ENCODE data around the gene RNF4. TPM values are rescaled to one million over a fixed set of nuclear protein-coding genes. Genes with fewer than 3 reads are reported as not detected.
A peak's percentile ranks its signal among the peaks of the same experiment; 100 is the strongest.
"Not testable (repeated sequence)": the region's sequence is repeated elsewhere in the genome, so short reads cannot be mapped to it uniquely, and the experiment has no call there.

Gene RNF4
- total RNA-seq, 1 donor from 2014 or later, result 63.8 TPM

DNA sequence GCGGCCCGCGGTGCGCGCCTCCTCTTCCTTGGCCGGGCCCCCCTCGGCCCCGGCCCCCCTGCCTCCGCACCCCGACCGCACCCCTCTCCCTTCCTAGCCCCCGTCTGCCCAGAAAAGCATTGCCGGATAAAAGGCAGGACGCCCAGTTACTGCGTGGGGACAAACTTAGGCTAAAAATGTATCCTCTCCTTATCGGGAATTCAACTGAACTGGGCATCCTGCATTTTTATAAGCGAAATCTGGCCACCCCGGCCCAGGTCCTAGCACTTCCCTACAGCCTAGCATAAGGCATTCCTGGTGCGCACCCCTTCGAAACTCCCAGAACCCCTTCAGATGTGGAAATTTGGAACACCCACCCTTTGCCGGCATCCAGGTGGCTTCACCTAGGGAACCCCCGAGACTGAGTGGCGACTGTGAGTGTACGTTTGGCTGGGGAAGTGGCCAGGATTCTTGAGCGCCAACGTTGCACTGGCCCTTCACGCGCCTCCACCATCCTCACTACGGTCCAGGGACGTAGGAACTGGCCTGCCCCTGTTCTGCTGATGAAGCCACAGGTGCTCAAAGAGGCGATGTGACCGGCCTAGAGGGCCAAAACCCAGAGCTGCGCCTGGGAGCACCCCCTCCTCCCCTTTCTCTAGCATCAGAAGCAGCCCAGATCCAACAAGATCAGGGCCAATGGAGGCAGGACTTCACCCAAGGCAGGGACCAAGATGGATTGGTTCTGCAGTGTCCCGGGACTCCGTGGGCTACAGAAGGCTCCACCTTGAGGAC lies 5.7 kb upstream of the RNF4 start:
- H3K27me3 Mint-ChIP-seq (ENCODE audit: low read depth), result peaks cover 5% of the 10 kb centered on the region
- H3K4me1 Mint-ChIP-seq, result peaks cover 16% of the 10 kb centered on the region
- H3K4me3 Mint-ChIP-seq, result peak overlapping the region; percentile 62
- TF ChIP-seq, protein P1, sequence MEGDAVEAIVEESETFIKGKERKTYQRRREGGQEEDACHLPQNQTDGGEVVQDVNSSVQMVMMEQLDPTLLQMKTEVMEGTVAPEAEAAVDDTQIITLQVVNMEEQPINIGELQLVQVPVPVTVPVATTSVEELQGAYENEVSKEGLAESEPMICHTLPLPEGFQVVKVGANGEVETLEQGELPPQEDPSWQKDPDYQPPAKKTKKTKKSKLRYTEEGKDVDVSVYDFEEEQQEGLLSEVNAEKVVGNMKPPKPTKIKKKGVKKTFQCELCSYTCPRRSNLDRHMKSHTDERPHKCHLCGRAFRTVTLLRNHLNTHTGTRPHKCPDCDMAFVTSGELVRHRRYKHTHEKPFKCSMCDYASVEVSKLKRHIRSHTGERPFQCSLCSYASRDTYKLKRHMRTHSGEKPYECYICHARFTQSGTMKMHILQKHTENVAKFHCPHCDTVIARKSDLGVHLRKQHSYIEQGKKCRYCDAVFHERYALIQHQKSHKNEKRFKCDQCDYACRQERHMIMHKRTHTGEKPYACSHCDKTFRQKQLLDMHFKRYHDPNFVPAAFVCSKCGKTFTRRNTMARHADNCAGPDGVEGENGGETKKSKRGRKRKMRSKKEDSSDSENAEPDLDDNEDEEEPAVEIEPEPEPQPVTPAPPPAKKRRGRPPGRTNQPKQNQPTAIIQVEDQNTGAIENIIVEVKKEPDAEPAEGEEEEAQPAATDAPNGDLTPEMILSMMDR (IDR thresholded peaks at IDR 0.05; ENCODE audit: unreplicated experiment), result no peak
- no peak overlapping the region for H3K27ac Mint-ChIP-seq
- peaks cover 1% of the 10 kb centered on the region for H3K36me3 Mint-ChIP-seq
- H3K9me3 Mint-ChIP-seq, result no peaks in the 10 kb centered on the region
- DNase-seq (ENCODE audit: low spot score in 2 of 2, unreplicated experiment in 2 of 2), result no peak

DNA sequence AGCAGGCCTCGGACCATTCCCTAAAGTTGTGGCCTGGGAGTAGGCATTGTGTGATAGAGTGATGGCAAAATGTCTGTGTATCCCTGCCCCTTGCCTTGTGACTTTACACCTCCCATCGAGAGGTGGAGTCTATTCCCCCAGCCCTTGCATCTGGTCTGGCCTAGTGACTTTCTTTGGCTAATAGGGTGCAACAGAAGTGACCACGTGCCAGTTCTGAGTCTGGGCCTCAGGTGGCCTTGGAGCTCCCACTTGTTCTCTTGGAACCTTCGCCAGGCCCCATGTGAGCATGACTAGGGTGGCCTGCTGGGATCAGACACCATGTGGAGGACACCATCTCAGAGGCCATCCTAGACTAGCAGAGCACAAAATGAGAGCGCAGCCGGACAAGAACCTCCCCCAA lies 3.9 kb upstream of the RNF4 start:
- no peak for DNase-seq (ENCODE audit: low spot score in 2 of 2, unreplicated experiment in 2 of 2)
- Mint-ChIP-seq H3K4me3 (no peak overlapping the region), H3K27me3 (ENCODE audit: low read depth) (peaks cover 2% of the 10 kb centered on the region), H3K36me3 (peaks cover 1% of the 10 kb centered on the region), H3K4me1 (peaks cover 26% of the 10 kb centered on the region), H3K27ac (no peak overlapping the region), H3K9me3 (no peaks in the 10 kb centered on the region)
- TF ChIP-seq, protein P1 (IDR thresholded peaks at IDR 0.05; ENCODE audit: unreplicated experiment), result no peak

DNA sequence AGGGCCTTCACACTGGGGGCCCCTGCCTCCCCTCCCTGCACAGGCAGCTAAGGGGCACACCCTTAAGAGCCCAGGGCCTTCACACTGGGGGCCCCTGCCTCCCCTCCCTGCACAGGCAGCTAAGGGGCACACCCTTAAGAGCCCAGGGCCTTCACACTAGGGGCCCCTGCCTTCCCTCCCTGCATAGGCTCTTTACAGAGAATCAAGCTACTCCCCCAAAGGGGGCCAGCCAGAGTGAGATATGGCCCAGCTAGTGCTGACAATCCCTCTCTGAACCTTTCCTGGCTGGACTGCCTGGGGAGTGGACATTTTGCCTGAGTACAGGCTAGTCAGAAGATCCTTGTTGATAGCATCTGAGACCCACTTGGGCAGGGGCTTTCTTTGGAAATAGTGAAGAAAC lies 3.4 kb upstream of the RNF4 start:
- H3K4me1 Mint-ChIP-seq, result peaks cover 32% of the 10 kb centered on the region
- not testable (repeated sequence) for H3K27me3 Mint-ChIP-seq (ENCODE audit: low read depth); H3K4me3 Mint-ChIP-seq; H3K9me3 Mint-ChIP-seq; DNase-seq (ENCODE audit: low spot score in 2 of 2, unreplicated experiment in 2 of 2); H3K27ac Mint-ChIP-seq; H3K36me3 Mint-ChIP-seq

DNA sequence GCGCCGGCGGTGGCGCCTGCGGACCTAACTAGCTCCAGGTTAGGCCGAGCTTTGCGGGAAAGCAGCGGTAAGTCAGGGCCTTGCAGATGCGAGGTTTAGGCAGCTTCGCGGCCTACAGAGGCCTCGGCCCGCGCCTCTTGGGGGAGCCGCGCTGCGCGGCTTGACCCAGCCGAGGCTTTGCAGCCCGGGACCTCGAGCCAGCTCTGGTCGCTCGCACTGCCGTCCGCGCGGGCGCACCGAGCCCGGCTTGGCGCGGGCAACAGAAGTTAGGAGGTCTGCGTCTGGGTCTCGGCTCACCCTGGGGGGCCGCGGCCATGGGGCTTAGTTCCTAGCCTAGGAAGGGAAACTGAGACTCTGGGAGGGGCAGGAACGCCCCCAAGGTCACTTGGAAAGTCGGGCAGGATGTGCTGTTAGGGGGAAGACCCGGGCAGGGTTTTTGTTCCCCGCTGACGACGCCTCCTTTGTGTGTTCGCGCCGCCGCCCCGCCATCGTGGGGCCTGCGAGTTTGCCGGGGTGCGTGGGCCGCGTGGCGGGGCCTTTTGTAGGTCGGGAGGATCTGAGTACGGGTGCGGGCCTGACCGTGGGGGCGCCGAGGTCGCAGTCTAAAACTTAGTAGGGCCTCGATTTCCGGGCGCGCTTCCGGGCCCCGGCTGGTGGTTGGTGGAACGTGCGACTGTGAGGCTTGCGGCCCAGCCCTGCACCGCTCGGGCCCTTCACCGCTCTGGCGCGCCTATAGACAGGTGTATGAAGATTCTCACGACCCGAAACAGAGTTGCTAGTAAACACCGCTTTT lies 482 bp downstream of the RNF4 start:
- Mint-ChIP-seq H3K4me3 (peak overlapping the region; percentile 94), H3K4me1 (peaks cover 33% of the 10 kb centered on the region), H3K9me3 (peaks cover 10% of the 10 kb centered on the region), H3K36me3 (peaks cover 21% of the 10 kb centered on the region), H3K27ac (peak overlapping the region; percentile 98), H3K27me3 (ENCODE audit: low read depth) (no peaks in the 10 kb centered on the region)
- peak in 1 of 2 experiments; percentile 54 for DNase-seq (ENCODE audit: low spot score in 2 of 2, unreplicated experiment in 2 of 2)
- TF ChIP-seq, protein P1 (IDR thresholded peaks at IDR 0.05; ENCODE audit: unreplicated experiment), result no peak

DNA sequence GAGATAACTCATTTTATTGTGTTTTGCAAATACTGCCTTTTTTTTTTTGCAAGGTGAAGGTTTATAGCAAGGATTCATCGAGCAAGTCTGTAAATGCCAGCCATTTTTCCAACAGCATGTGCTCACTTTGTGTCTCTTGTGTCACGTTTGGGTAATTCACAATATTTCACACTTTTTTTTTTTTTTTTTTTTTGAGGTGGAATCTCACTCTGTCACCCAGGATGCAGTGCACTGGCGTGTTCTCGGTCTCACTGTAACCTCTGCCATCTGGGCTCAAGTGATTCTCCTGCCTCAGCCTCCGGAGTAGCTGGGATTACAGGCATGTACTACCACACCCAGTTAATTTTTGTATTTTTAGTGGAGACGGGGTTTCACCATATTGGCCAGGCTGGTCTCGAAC lies 1.9 kb downstream of the RNF4 start:
- Mint-ChIP-seq H3K9me3 (peaks cover 10% of the 10 kb centered on the region), H3K4me1 (peaks cover 33% of the 10 kb centered on the region), H3K27ac (peak overlapping the region; percentile 98), H3K36me3 (peaks cover 24% of the 10 kb centered on the region), H3K27me3 (ENCODE audit: low read depth) (no peaks in the 10 kb centered on the region), H3K4me3 (peak overlapping the region; percentile 94)
- TF ChIP-seq, protein P1 (IDR thresholded peaks at IDR 0.05; ENCODE audit: unreplicated experiment), result no peak
- no peak for DNase-seq (ENCODE audit: low spot score in 2 of 2, unreplicated experiment in 2 of 2)

DNA sequence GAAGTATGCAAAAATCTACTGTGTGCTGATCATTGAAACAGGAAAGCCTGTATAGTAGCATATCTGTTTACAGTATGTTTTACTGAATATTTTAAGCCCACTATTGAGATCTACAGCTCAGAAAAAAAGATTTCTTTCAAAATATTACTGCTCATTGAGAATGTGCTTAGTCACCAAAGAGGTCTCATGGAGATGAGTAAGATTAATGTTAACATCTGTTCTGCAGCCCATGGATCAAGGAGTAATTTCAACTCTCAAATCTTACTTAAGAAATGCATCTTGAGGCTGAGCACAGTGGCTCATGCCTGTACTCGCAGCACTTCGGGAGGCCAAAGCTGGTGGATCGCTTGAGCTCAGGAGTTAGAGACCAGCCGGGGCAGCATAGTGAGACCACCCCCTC lies 3.3 kb downstream of the RNF4 start:
- no peak for DNase-seq (ENCODE audit: low spot score in 2 of 2, unreplicated experiment in 2 of 2)

More for the DNA sequence above, 3.3 kb downstream of the RNF4 start:
- Mint-ChIP-seq H3K36me3 (peaks cover 28% of the 10 kb centered on the region), H3K27me3 (ENCODE audit: low read depth) (no peaks in the 10 kb centered on the region), H3K4me3 (no peak overlapping the region), H3K27ac (no peak overlapping the region), H3K4me1 (peaks cover 31% of the 10 kb centered on the region), H3K9me3 (peaks cover 10% of the 10 kb centered on the region)
- TF ChIP-seq, protein P1 (IDR thresholded peaks at IDR 0.05; ENCODE audit: unreplicated experiment), result no peak

Measured in mesothelial cell of epicardium (in vitro differentiated cells).